HG02840 (cell line): Measurements from ENCODE around the gene PEBP1.
A peak's percentile ranks its signal among the peaks of the same experiment; 100 is the strongest.

ENCODE experiments used
- ATAC-seq: cut with Tn5 transposase; IDR thresholded peaks from one replicate; pipeline ENCODE4 v1.9.1; 2021; ENCODE audit warnings: mild to moderate bottlenecking, moderate library complexity, moderate number of reproducible peaks; ENCODE audit not compliant: unreplicated experiment, low FRiP score

Gene PEBP1

DNA sequence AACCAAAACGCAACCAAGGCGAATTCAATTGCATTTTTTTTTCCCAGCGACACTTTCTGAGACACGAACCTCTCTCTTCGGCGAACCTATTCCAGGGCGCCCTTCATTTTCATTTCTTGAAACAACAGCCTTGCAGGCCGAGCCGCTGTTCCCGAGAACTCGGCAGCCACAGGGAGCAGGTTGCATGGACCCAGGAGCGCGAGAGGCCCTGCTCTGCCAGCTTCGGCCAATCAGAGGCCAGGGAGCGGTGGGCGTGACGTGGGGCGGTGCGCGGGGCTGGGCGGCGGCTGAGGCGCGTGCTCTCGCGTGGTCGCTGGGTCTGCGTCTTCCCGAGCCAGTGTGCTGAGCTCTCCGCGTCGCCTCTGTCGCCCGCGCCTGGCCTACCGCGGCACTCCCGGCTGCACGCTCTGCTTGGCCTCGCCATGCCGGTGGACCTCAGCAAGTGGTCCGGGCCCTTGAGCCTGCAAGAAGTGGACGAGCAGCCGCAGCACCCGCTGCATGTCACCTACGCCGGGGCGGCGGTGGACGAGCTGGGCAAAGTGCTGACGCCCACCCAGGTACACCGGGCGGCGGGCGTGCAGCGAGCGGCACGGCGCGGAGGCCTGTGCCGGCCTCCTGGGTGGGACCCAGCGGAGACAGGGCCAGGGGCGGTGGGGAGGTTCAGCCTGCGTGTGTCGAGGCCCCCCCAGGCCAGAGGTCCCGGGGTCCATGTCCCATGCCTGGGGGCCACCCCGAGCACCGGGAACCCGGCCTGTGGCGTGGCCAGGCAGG, at the start of gene PEBP1:
PEBP1 (plus strand) TSS at position 337 of the 771 bp plus-strand sequence; CDS start at position 423, 86 bp downstream.
- peak; percentile 95 for ATAC-seq

DNA sequence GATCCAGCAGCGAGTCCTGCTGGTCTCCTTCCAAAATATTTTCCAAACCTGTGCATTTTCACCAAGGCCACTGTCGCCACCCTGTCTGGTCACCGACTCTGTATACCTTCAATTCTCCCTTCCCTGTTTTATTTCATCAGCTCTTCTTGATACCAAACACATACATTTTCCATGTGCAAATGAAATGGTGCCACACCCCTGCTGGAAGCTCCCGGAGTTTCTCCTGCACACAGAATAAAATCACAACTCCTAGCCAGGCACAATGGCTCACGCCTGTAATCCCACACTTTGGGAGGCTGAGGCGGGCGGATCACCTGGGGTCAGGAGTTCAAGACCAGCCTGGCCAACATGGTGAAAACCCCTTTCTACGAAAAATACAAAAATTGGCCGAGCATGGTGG, 46.1 kb upstream of the PEBP1 start:
- ATAC-seq, result no peak

DNA sequence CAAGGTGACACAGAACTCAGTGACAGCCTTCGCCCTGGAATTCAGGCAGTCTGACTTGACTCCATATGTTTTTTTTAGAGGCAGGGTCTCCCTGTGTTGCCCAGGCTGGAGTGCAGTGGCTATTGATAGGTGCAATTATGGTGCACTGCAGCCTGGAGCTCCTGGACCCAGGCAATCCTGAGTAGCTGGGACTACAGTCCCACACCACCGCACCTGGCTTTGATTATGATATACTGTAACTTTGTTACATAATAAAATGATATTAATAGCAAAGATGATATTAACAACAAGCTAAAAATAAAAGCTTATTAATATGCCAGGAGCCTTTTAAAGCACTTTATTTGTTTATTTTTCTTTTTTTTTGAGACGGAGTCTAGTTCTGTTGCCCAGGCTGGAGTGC, 41.9 kb upstream of the PEBP1 start:
- ATAC-seq, result no peak

DNA sequence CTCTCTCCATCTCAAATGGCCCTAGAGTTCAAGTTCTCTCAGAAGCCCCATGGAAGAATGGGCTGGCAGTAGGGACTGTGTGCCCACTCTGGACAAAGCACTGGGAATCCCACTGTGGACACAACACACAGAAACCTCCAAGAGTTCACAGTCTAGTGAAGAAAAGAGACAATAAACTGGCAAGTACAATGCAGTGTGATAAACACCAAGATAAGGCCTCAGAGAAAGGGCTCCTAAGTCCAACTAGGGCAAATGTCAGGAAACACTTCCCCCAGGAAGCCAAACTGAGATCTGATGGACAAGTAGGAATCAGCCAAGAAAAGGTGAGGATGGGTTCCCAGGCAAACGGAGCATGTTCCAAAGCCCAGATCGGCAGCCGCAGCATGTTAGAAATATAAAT, 37.5 kb upstream of the PEBP1 start:
- no peak for ATAC-seq

DNA sequence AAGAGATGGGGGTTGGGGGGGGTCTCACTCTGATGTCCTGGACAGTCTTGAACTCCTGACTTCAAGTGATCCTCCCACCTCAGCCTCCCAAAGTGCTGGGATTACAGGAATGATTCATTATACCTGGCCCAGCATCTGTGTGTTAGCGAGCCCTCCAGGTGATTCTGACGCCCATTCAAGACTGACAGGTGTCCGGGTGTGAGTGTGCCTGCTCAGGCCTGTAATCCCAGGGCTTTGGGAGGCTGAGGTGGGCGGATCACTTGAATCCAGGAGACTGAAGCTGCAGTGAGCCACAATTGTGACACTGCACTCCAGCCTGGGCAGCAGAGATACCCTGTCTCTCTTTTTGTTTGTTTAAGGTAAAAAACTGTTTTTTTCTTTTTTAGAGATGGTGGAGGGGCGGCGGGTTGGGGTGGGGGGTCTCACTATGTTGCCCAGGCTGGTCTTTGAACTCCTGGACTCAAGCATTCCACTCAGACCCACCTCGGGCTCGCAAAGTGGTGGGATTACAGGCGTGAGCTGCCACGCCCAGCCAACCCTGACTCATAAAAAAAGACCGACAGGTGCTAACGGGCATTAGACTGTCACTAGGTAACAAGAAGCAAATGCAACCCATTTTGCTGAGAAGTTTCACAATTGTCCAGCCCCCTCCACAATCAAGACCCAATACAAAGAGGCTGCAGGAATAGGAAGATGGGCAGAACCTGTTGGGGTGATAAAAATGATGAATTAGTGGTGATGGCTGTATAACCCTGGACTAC, 36.8 kb upstream of the PEBP1 start:
- ATAC-seq, result no peak

DNA sequence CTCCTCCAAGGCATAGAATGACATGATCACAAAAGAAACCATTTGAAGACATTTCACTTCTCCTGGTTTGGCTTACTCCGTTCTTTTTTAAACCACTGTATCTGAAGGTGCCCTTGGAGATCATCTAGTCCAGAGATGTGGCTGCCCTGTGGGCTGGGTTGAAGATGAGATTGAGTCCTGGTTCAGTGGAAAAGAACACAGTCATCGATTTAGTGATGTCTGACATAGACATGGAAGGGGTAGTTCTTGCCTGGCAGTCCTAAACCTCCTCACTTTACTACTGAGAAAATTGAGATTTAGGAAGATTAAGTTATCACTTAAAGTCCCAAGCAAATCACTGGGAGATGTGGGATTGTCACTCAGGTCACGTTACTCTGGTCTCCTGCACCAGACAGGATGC, 34.9 kb upstream of the PEBP1 start:
- ATAC-seq, result no peak

DNA sequence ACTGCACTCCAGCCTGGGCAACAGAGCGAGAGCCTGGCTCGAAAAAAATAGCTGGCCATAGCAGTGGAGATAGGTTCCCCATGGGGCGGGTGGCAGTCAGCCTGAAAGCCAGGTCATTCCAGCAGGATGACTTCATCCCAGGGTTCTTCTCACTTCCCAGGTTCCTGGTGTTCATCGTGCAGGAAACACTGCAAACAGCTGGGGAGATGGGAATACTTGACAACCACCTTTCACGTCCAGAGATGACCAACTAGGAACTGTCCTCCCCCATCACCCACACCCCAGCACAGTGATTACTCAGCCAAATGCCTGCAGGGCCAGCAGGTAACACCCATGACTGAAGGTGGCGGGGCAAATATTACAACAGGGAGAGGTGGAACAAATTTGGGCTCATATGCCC, 33.9 kb upstream of the PEBP1 start:
- no peak for ATAC-seq

DNA sequence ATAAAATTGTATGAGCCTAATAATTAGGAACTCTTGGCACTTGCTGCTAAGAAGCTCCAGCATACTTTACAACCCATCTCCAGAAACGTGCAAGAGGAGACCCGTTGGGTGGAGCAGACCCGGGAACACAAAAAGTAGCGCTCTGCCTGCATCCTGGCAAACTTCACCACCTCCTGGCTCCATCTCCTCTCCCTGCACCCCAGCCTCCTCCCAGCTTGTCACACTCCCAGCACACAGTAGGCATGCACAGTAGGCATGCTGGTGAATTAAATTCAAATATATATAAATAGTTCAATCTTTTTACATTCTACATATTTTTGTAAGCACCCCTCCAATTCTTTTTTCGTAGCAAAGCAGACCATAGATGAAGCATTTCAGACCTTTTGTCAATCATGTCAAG, 33.3 kb upstream of the PEBP1 start:
- no peak for ATAC-seq

DNA sequence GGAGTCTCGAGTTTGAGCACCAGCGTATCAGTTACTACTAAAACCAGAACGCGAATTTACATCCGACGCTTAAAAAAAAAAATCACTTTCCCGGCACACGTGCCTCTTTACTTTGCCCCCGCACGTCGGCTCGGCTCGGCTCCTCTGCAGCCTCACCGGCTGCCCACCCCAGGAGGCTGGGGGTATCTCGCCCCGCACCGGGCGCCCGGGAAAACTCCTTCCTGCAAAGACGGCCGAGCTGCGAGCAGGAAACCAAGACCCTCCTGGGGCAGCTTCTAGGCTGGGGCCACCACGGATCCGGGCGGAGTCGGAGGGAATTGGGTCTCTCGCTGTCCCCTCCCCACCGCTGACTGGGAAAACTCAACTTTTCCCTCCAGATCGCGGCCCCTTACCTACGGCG, 32.7 kb upstream of the PEBP1 start:
- ATAC-seq, result no peak

DNA sequence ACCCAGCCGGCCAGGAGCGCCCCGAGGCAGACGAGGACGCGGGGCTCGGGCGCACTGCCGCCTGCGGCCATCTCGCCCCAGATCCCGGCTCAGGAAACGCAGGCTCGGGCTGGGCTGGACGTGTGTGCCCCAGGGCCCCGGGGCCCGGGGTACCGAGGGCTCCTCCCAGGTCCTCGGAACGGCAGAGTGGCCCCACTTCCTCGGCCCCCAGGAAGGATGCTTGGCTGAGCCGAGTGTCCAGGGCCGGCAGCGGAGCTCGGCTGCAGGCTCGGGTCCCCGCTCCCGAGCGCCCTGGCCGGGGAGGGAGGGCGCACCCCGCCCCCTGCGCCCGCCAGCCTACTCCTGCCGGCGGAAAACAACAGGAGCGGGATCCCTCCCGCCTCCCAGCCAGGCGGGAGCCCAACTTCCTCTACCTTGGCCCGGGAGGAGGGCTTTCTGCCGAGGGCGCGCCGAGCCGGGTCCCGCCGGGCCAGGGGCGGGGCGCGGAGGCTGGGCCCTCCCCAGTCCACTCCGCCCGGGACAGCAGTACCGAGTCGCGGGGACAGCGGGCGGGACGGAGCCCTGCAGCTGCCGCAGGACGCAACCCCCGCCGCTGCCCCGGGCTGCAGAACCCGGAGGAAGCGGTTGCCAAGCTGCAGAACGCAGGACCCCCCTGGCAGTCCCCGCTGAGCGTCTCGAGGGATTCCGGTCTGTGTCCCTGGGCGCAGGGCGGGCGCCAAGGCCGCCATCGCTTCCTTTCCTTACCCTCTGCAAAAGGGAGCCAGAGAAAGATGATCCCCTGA, 32.1 kb upstream of the PEBP1 start, which contains the start of gene VSIG10:
VSIG10 (minus strand) TSS at position 411 of the 782 bp plus-strand sequence; CDS start at position 71, 340 bp downstream.
- ATAC-seq, result no peak

DNA sequence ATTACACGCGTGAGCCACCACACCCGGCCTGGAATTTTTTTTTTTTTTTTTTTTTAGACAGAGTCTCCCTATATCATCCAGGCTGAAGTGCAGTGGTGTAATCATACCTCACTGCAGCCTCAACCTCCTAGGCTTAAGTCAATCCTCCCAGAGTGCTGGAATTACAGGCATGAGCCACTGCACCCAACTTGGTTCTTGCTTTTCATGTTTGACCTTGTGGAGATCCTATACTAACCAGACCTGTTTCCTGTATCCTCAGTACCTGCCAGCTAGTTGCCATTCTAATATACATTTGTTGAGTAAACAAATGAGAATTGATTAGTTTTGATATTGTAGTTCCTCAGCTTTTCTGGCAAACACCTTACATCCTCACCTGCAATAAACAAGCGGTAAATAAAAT, 28.9 kb upstream of the PEBP1 start:
- no peak for ATAC-seq

DNA sequence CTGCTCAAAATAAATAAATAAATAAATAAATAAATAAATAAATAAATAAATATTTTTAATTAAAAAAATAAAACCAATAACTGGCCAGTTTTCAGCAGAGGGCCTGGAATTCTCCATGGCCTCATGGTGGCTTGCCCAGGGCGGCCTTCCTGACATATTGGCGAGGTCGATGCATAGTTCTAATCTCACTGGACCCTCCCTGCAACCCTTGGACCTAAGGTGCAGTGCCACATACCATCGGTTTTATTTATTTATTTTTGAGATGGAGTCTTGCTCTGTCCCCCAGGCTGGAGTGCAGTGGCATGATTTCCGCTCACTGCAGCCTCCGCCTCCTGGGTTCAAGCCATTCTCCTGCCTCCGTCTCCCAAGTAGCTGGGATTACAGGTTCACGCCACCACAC, 28.2 kb upstream of the PEBP1 start:
- no peak for ATAC-seq

DNA sequence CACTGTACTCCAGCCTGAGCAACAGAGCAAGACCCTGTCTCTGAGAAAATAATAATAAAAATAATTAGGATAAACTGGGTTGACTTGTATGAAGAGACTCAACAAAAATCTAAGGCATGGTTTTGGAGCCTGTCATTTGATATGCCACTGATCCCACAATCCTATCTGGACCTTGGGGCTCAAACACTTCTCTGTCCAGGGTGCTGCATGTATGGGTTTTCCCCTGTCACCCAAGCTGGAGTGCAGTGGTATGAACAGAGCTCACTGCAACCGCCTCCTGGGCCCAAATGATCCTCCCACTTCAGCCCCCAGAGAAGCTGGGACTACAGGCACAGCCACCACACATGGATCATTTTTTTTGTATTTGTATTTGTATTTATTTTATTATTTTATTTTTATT, 26.8 kb upstream of the PEBP1 start:
- ATAC-seq, result no peak

DNA sequence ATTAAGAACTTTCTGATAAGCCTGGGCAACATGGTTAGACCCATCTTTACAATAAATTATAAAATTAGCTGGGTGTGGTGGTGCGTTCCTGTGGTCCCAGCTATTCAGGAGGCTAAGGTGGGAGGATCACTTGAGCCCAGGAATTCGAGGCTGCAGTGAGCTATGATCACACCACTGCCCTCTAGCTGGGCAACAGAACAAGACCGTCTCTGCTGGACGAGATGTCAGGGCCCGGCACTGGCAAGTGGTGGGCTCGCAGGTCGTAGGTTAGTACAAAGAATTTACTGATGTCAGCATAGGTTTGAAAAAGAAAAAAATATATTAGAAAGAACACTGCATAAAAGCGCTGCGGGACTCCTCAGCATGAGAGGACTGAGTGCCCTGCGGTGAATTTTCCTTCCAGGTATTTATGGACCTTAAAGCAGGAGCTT, 16.5 kb upstream of the PEBP1 start:
- ATAC-seq, result no peak

DNA sequence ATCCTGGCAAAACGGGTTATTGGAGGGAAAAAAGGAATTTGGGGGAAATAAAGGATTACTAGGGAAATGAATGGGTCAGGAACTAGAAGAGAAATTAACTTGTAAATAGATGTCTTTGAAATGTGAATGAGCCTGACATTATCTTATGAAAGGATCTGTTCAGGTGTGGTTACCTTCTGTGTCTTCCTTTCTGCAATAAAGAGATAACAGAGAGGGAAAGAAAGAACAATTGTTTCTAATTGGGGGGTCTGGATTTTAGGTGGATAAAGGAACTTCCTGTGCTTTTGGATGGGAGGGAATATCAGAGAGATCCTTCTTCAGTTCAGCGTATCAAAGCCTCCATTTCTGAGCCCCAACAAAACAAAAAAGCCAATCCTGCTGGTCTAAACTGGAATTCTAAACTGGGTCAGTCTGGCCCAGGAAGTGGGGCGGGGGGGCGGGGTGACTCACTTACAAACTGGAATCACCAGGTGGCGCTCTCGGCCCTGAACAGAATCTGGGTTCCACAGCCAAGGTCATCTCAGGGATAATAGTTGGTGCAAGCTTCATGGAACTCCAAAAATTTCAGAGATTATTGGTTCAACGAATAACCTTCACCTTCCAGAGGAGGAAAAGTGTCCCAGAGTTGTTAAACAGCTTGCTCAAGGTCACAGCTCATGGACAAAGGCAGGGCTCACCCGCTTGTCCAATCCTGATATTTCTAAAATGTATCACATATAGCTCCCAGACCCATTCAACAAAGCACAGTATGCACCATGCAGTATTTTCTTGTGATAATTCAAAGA, 15.2 kb upstream of the PEBP1 start:
- ATAC-seq, result no peak

DNA sequence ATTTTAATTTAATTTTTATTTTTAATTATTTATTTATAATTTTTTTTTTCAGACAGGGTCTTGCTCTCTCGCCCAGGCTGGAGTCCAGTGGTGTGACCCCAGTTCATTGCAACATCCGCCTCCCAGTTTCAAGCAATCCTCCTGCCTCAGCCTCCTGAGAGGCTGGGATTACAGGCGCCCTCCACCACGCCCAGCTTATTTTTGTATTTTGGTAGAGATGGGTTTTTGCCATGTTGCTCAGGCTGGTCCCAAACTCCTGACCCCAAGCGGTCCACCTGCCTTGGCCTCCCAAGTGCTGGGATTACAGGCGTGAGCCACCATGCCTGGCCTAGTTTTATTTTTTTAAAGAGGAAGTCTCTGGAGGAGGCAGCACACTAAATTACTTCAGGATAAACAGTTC, 13.7 kb upstream of the PEBP1 start:
- no peak for ATAC-seq

DNA sequence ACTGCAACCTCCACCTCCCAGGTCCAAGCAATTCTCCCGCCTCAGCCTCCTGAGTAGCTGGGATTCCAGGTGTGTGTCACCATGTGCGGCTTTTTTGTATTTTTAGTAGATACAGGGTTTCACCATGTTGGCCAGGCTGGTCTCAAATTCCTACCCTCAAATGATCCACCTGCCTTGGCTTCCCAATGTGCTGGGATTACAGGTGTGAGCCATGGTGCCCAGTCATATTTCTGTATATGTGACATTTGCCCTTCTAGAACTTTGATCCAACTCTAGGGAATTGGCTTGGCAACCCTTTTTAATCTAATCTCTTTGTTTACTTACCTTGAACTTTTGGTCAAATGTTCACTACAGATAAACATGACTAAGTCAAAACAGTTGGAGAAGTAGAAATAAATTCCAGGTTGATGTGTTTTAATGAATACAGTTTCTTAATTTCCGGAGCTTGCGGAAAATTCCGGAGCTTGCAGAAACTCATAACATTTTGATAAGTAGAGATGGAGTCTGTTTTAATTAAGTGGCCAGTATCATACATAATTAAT, 11.5 kb upstream of the PEBP1 start:
- no peak for ATAC-seq

DNA sequence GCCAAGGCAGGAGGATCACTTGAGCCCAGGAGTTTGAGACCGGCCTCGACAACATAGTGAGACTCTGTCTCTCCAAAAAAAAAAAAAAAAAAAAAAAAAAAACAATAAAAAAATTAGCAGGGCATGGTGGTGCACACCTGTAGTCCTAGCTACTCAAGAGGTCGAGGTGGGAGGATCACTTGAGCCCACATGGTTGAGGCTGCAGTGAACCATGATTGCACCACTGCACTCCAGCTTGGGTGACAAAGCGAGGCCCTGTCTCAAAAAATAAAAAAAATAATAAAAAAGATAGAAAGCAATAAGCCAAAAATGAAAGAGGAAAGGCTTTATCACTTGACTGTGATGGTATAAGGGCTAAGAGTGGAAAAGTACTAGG, 10.2 kb upstream of the PEBP1 start:
- ATAC-seq, result no peak

DNA sequence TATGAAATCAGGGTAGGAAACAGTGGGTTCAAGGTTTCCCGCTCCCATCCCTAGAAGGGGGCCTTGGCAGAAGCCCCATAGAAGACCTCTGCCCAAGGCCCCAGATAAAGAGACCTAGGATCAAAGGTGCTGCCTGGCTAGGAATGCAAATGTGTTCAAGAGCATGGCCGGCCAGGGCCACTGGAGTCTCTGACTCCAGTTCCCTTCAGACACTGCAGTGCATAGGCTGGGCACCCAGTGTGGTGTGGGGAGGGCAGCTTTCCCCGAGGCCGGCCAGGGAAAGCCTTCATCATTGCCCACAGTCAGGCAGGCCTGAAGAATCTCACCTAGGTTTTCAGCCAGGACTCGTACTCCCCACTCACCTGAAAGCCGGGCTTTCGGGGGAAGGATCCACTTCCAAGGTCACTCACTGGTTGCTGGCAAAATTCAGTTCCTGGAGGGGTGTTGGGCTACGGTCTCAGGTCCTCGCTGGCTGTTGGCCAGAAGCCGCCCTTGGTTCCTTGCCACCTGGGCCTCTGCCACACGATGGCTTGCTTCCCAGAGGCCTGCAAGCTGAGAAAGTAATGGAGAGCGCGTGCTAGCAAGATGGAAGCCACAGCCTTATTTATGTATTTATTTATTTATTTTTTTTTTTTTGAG, 9.7 kb upstream of the PEBP1 start:
- no peak for ATAC-seq

DNA sequence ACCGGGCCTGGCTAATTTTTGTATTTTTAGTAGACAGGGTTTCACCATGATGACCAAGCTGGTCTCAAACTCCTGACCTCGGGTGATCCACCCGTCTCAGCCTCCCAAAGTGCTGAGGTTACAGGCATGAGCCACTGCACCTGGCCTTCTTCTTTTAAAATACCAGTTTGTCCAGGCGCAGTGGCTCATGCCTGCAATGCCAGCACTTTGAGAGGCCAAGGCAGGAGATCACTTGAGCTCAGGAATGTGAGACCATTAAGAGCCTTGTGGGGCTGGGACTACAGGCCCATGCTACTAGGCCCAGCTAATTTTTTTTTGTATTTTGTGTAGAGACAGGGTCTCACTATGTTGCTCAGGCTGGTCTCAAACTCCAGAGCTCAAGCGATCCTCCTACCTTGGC, 8.1 kb upstream of the PEBP1 start:
- ATAC-seq, result no peak
